RKO (cell line): ENCODE data around the gene PLK1.

Experiments used
- DNase-seq: peaks from one replicate; pipeline ENCODE4 v3.0.0-alpha.2; 2016; ENCODE audit warnings: low spot score

Gene PLK1

DNA sequence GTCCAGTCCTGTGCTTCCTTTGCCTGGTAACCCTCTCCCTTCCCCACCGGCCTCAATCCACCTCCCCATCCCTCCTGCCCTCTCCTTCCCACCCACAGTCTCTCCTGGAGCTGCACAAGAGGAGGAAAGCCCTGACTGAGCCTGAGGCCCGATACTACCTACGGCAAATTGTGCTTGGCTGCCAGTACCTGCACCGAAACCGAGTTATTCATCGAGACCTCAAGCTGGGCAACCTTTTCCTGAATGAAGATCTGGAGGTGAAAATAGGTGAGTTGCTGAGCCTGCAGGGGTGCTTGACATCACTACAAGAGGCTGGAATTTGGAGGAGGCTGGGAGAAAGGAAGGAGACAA lies 1.3 kb downstream of the PLK1 start:
- no peak for DNase-seq

DNA sequence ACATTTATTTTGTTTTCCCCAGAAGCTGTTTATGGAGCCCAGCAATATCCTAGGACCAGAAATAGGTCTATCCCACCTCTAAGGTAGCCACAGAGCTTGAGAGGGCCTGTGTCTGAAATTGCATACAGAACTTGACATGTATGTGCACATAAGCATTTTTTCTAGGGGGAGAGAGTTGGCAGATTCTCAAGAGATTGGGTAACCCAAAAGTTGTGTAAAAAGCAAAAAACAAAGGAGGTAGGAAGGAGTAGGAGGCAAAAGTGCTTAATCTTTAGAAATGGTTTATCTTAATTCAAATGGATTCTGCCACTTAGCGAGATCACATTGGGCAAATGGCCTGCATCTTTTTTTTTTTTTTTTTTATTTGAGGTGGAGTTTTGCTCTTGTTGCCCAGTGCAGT lies 3.5 kb downstream of the PLK1 start:
- no peak for DNase-seq

DNA sequence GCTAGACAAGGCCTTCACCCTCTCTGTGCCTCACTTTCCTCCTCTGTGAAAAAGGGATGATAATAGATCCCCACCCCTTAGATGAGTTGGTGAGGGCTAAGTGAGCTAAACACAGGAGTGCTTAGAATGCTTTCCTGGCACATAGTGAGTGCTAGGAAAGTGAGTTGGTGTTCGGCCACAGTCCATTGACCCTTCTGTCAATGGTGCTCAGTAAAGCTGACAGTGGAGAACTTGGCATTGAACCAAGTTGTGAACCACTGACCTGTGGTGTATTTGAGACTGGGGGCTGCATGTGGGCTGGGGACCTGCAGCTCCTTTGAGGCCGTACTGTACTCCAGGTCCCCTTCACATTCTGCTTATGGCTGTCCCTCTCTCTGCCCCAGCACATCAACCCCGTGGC lies 4.8 kb downstream of the PLK1 start:
- no peak for DNase-seq

DNA sequence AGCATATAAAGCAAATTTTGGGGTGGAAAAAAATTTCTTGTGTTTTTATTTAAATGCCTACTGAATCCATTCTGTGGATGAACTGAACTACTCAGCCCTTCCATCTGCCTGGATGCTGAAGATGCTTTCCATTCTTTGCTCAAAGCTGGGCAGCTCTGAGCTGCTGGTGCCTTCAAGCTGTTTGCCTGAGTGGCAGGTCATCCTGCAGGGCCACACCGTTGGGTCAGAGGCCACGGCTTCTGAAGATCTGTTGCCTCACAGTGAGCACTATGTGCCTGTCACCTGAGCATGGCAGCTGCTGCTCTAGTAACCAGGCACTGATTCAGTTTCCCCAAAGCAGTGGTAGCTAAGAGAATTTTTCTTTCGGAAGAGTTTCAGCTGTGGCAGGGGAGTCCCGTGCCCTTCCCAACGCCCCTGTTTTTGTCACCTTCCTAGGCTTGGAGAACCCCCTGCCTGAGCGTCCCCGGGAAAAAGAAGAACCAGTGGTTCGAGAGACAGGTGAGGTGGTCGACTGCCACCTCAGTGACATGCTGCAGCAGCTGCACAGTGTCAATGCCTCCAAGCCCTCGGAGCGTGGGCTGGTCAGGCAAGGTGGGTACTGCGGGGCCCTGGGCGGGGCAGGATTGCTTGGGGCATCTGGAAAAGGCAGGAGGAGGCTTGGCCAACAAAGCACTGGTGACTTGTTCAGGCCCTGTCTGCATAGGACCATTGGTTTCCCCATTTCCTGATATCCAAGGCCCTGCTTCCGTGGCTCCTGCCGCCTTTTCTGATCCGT lies 8.5 kb downstream of the PLK1 start:
- DNase-seq = no peak

DNA sequence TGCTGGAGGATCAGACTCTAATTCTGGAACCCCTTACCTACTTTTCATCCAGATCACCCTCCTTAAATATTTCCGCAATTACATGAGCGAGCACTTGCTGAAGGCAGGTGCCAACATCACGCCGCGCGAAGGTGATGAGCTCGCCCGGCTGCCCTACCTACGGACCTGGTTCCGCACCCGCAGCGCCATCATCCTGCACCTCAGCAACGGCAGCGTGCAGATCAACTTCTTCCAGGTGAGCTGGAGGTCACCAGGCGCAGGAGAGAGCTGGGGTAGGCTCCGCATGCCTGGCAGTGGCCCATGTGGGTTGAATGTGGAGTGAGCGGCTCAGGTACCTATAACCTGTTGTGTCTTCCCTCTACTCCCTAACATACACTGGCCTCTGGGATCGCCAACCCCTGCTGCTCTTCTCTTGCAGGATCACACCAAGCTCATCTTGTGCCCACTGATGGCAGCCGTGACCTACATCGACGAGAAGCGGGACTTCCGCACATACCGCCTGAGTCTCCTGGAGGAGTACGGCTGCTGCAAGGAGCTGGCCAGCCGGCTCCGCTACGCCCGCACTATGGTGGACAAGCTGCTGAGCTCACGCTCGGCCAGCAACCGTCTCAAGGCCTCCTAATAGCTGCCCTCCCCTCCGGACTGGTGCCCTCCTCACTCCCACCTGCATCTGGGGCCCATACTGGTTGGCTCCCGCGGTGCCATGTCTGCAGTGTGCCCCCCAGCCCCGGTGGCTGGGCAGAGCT lies 10.9 kb downstream of the PLK1 start:
- DNase-seq = no peak

DNA sequence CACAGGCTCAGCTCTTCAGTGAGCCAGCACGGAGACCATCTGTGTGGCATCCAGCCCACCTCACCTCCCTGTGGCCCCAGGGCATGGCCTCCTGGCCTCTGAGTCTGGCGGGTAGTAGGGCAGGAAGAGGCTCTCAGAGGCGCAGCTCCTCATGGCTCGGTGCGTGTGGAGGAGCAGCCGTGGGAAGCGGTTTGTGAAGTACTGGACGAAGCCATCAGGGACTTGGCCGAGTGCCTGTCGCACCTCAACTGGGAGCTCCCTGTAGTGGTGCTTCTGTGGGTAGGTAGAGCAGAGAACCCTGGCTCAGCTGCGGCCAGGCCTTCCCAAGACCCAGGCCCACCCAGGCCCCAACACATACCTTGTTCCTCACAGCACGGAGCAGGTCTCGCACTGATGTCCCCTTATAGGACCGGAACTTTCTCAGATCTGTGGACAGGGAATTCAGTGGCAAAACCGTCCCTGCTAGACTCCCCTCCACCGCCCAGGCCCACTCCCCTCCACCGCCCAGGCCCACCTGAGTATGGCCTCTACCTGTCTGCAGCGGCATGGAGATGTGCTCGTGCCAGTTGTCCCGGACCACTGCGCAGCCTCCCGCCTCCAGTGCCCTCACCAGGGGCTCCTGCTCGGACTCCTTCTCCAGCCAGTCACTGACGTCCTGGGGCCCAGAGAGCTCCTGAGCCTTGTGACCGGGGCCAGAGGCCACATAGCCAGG lies 12.2 kb downstream of the PLK1 start:
- no peak for DNase-seq

DNA sequence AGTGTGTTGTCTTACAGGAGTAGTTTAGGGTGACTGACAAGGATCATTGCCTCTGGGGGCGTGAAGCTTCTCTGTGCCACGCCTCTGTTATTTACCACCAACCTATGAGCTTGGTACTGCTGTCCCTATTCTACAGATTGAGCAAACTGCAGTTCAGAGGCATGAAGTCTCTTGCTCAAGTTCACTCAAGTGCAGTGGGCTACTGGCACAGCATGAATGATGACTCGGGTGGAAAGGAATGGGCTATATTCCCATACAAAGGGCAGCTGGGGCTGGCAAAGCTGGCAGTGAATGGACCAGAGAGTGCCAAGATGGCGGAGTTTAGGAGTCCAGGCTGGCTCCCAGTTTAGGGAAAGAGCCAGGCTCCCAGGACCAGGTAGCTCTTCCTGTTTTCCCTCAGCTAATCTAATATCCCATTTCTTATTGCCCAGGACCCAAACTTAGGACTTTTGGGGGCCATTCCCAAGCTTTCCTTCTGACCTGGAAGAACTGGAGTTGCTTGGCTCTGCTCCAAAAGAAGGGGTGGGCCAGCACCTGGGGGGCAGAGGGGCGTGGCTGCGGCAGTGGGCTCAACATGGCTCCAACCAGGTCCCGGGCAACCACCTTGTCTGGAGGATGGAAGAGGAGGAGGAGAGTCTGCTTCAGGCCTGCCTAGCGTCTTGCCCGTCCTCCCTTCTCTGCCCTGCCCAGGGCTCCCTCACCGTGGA lies 12.9 kb downstream of the PLK1 start:
- DNase-seq = no peak

DNA sequence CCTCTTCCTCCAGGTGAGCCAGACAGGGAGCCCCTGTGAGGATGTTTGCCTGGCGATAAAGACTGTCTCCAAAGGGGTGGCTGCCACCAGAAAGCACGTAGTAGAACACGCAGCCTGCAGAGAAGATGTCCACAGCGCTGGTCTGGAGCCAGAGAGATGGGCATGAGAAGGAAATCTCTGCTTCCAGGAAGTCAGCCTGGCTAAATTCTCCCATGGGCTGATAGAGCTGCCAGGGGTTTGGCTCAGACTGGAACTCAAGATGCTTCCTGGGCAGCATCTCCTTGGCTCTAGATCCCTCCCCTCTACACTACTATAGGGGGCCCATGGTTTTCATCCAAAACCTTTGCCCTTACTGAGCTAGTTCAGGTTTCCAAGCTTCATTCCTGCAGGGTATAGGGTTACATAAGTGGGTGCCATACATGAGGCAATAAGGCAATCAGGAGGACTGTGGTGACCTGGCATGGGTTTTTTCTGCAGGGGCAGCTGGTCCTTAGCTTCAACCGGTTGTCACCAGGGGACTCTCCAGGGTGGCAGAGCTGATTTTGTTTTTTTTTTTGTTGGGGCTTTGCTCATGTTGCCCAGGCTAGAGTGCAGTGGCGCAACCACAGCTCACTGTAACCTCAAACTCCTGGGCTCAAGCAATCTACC lies 13.6 kb downstream of the PLK1 start:
- no peak for DNase-seq

DNA sequence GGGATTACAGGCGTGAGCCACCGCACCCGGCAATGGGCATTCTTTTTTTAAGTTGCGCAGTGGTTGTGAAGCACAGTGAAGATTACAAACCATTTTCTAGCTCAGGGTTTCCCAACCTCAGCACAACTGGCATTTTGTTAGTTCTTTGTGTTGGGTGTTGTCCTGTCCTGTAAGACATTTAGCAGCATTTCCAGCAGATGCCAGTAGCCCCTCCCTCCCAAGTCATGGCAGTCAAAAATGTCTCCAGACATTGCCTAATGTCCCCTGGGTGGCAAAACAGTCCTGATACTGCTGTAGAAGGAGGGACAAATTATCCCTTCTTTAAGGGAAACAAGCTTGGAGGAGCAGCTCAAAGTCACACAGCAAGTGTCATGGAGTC lies 15.6 kb downstream of the PLK1 start:
- no peak for DNase-seq

DNA sequence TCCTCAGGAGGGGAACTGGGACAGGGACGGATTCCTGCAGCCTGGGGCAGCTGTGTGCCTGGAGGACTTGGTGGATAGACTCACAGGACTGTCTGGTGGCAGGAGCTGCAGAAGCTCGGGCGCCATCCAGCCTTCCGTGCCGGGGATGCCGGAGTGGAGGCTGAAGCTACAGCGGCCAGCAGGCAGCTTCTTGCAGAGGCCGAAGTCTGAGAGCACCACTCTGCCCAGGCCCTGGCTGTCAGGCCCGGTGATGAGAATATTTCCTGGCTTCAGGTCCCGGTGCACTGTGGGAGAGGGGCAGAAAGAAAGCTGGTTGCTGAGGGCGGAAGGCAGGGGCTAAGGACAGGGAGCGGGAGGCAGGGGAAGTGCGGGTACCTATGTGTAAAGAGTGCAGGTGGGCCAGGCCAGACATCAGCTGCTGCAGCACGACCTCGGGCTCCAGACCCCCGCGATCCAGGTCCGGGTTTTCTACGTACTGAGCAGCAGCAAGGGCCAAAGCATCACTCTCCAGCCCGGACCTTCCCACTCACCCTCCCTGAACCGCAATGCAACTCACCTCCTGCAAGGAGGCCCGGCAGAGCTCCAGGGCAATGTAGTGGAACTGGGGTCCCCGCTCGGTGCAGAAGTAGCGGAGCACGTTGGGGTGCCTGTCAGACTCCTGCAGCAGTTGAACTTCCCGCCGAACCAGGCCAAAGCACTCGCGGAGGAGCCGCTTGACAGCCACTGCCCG lies 16.1 kb downstream of the PLK1 start:
- DNase-seq = no peak

DNA sequence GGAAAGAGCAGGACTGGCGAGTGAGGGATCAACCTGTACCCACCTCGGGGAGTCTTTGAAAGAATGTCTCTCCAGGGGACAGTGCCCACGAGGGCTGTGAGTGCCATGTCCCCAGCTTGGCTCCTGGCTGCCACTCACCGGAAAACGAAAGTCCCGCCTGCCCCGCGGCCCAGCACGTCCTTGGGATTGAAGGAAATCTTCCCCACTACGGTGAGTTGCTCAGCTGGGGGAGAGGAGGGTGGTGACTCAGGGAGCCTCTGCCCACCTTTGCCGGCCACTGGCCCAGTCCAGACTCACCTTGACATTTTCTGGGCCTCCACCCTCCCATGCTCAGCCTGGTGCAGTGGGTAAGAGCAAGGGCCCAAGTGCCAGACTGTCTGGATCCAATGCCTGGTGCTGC lies 17.1 kb downstream of the PLK1 start:
- no peak for DNase-seq

DNA sequence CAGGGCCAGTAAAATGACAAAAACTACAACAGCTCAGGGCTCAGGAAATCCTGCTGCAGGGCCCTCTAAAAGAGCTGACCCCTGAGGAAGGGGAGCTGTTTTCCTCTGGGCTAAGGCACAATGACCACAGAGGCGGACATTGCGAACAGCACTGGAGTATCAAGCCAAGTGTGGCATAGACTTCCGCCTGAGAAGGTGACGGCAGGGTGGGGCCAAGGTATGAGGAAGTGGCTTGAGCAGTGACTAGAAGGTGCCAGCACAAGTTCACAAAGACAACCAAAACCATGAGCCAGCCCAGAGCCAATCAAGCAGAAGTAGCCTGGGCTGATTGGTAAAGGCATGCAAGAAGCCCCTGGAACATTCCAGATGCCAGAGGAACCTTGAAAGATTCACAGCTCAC lies 20.4 kb downstream of the PLK1 start:
- no peak for DNase-seq

DNA sequence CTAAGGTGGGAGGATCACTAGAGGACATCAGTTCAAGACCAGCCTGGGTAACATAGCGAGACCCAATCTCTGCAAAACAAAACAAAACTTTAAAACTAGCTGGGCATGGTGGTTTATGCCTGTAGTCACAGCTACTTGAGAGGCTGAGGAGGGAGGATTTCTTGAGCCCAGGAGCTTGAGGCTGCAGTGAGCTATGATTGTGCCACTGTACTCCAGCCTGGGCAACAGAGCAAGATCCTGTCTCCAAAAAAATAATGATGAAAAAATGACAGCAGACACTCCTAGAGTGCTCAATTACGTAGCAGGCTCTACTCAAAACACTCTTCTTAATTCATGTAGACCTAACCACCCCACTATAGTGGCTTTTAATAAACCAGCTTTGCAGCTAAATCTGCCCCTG lies 21.4 kb downstream of the PLK1 start:
- DNase-seq = no peak

DNA sequence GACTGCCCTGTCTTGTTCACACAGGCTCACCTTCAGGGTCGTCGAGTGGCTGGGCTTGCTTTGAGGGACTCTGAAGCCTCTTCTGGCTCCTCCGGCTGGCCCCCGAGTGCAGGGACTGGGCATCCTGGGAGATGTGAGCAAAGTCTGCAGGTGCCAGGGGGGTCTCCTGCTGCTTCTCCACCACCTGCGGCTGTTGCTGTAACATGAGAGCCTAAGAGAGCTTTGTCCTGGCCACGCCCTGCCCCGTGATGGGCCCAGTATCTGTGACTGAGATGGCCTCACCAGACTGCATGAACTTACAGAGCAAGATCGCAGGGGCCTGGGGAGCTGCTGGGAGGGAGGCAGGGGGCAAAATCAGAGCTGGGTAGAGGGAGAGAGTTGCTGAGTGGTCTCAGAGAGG lies 21.8 kb downstream of the PLK1 start:
- DNase-seq = no peak

DNA sequence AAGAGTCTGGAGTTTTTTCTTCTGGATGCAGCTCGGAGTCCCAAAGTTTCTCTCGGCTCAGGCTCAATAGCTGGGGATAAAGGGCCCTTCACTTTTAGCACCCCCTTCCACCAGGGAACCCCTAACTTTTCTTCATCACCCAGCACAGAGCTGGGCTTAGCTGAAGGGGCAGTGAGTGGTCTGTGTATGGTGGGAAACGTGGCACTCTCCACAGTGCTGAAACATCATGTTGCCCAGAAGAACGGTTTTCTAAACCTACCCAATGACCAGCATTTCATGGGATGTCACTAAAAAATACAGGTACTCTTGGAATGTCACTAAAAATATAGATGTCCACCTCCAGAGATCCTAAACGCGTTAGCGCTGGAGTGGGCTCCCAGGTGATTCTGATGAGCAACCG lies 22.4 kb downstream of the PLK1 start:
- no peak for DNase-seq

DNA sequence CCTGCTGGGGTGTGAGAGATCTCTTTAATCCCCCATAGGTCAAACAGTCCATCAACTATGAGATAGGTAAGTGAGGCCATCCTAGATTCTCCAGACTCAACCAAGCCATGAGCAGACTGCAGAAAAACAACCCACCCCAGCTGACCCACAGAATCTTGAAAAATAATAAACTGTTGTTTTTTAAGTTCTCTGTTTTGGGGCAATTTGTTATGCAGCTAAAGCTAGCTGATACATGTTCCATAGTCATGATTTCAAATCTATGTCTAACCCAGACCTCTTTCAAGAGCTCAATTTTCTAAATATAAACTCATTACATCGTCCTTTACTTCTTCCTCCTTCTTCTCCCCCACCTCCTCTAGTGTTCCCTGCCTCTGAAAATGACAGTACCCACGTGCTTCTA lies 24.3 kb downstream of the PLK1 start:
- no peak for DNase-seq

DNA sequence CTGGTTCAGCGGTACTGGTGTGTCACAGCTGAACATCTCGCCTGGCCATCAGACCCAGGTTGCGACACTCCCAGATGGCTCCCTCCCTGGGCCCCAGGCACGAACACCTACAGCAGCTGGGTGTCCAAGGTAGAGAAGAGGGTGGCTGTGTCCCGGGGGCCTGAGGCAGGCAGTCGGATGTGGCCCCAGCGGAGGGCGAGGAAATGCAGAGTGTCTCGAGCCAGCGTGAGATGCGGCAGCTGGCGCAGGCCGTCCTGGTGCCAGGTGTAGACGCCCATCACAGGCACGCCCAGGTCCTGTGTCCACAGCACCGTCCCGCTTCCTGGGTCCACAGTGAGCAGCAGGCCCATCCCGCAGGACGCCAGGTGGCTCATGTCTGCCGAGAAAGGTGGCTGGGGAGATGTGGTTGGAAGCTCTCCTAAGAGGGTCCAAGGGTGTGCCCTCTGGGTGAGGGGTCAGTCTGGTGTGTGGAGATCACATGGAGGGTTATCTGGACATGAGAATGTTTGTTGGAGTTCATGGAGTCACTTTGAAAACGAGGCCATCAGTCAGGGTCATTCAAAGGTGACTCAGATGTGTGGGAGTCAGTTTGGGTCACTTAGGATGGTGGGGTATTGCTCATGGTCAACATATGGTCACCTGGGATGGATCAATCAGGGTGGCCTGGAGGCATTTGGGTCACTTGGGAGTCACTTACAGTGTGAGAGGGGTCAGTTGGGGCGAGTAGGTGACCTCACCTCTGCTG lies 26.3 kb downstream of the PLK1 start:
- no peak for DNase-seq

DNA sequence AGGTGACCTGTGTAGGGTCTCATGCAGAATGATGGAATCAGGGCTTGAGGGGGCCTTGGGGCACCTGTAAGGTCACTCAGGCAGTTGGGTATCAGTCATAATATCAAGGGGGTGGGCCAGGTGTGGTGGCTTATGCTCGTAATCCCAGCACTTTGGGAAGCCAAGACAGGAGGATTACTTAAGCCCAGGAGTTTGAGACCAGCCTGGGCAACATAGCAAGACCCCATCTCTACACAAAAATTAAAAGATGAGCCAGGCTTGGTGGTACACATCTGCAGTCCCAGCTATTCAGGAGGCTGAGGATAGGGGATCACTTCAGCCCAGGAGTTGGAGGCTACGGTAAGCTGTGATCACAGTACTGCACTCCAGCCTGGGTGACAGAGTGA lies 26.8 kb downstream of the PLK1 start:
- no peak for DNase-seq

DNA sequence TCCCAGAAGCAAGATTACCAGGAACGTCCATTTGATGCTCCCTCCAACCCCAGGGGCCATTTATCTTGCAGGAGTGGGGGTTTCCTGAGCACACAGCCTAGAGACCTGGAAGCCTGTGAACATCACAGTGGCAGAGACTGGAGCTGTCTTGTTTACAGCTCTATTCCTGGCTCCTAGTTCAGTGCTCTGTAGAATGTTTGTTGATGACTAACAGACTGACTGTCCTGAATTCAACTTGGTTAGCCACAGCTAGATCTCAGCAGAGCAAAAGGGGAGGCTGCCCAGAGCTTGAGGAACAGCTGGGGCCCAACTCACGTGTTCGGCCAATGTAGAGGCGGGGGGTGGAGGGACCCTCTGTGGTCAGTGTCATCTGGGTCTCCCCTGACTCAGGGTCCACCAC lies 27.8 kb downstream of the PLK1 start:
- DNase-seq = no peak

DNA sequence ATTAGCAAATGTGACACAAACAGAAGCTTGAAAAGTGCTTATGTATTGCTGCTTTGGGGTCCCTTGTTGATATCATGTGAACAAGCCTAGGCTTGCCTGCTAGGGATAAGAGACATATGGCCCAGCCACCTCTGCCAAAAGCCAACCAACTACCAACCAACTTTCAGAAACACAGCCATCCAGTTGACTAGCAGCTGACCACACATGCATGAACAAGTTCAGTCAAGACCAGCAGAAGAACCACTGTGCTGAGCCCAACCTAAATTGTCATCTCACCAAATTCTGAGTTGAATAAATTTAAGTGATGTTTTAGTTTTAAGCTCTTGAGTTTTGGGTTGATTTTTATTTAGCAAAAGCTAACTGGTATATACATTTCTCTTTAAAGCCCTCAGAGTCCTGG lies 30.8 kb downstream of the PLK1 start:
- no peak for DNase-seq

DNA sequence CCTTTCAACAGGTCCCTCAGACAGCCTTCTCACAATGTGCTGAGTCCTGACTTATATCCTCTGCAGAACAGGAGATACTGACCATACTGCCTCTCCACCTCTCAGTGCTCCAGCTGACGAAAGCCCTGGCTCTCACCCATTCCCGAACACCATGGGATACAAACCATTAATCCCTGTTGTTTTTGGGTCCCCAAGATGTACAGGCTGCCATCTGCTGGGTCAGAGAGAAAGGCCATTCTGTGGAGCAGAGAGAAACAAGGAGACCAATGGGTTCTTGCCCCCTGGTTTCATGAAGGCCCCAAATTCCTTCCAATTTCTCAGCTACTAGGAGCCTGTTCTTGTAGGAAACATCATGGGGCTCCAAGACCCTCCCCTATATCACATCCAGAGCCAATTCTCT lies 31.3 kb downstream of the PLK1 start:
- no peak for DNase-seq
